ENCODE results near the gene PCP2. TPM values are rescaled to one million over a fixed set of nuclear protein-coding genes. Genes with fewer than 3 reads are reported as not detected.
A peak's percentile ranks its signal among the peaks of the same experiment; 100 is the strongest.

PCP2 gene
- total and polyA plus RNA-seq, 2 donors from 2014 or later = 6.1 to 8.9 TPM

GRCh38 chr19:7600721-7601120 is 32.8 kb downstream of the PCP2 start:
- Histone ChIP-seq H3K36me3 (ENCODE audit: control insufficient read depth in 2 of 3, insufficient read depth in 3 of 3, low read length in 3 of 3) (no peaks in the 10 kb centered on the region), H3K9me3 (ENCODE audit: control insufficient read depth in 2 of 3, insufficient read depth in 1 of 3, low read length in 3 of 3) (no peaks in the 10 kb centered on the region), H3K9ac (ENCODE audit: low read length in 3 of 3) (no peak overlapping the region), H3K4me1 (ENCODE audit: control insufficient read depth in 2 of 3, insufficient read depth in 2 of 3, low read depth in 1 of 3, low read length in 3 of 3) (no peaks in the 10 kb centered on the region), H3K27me3 (ENCODE audit: control insufficient read depth, insufficient read depth, low read length) (no peaks in the 10 kb centered on the region), H3K4me3 (ENCODE audit: low read length in 3 of 3) (no peak overlapping the region), H3K27ac (ENCODE audit: low read depth in 2 of 2, low read length in 2 of 2) (no peak overlapping the region)
- no peak for DNase-seq
- TF ChIP-seq CTCF (IDR thresholded peaks at IDR 0.05; ENCODE audit: borderline replicate concordance, extremely low read depth, insufficient read depth) = no peak
- intact Hi-C loops (cut with DNase I) = no loop called here
- no peak for FAIRE-seq

- H3K9ac ChIP-seq (ENCODE audit: low read length in 3 of 3) = no peak overlapping the region
- H3K27ac ChIP-seq (ENCODE audit: low read depth in 2 of 2, low read length in 2 of 2) = no peak overlapping the region
- DNase-seq (no peak), FAIRE-seq (no peak)
- no peaks in the 10 kb centered on the region for H3K4me1 ChIP-seq (ENCODE audit: control insufficient read depth in 2 of 3, insufficient read depth in 2 of 3, low read depth in 1 of 3, low read length in 3 of 3)
- H3K36me3 ChIP-seq (ENCODE audit: control insufficient read depth in 2 of 3, insufficient read depth in 3 of 3, low read length in 3 of 3) = no peaks in the 10 kb centered on the region
- H3K9me3 ChIP-seq (ENCODE audit: control insufficient read depth in 2 of 3, insufficient read depth in 1 of 3, low read length in 3 of 3) = no peaks in the 10 kb centered on the region
- TF ChIP-seq CTCF (IDR thresholded peaks at IDR 0.05; ENCODE audit: borderline replicate concordance, extremely low read depth, insufficient read depth) = no peak
- H3K4me3 ChIP-seq (ENCODE audit: low read length in 3 of 3) = no peak overlapping the region
- no peaks in the 10 kb centered on the region for H3K27me3 ChIP-seq (ENCODE audit: control insufficient read depth, insufficient read depth, low read length)
- intact Hi-C loops (cut with DNase I) = no loop called here
Measured at GRCh38 chr19:7598180-7598579, 35.3 kb downstream of the PCP2 start.

GRCh38 chr19:7597689-7598088 is 35.8 kb downstream of the PCP2 start:
- H3K4me3 ChIP-seq (ENCODE audit: low read length in 3 of 3) = peak overlapping the region in 1 of 3 donors; percentile 59
- H3K27me3 ChIP-seq (ENCODE audit: control insufficient read depth, insufficient read depth, low read length) = no peaks in the 10 kb centered on the region
- no peak for FAIRE-seq
- intact Hi-C loops (cut with DNase I) = no loop called here
- H3K36me3 ChIP-seq (ENCODE audit: control insufficient read depth in 2 of 3, insufficient read depth in 3 of 3, low read length in 3 of 3) = no peaks in the 10 kb centered on the region
- no peak for TF ChIP-seq CTCF (IDR thresholded peaks at IDR 0.05; ENCODE audit: borderline replicate concordance, extremely low read depth, insufficient read depth)
- H3K9me3 ChIP-seq (ENCODE audit: control insufficient read depth in 2 of 3, insufficient read depth in 1 of 3, low read length in 3 of 3) = no peaks in the 10 kb centered on the region
- no peak overlapping the region for H3K9ac ChIP-seq (ENCODE audit: low read length in 3 of 3)
- no peak overlapping the region for H3K27ac ChIP-seq (ENCODE audit: low read depth in 2 of 2, low read length in 2 of 2)
- no peak for DNase-seq
- H3K4me1 ChIP-seq (ENCODE audit: control insufficient read depth in 2 of 3, insufficient read depth in 2 of 3, low read depth in 1 of 3, low read length in 3 of 3) = no peaks in the 10 kb centered on the region
